ENCODE measurements around the gene C2orf72. TPM values are rescaled to one million over a fixed set of nuclear protein-coding genes. Genes with fewer than 3 reads are reported as not detected.

Gene C2orf72
- total and polyA plus RNA-seq, 10 of the 15 experiments (the other 5 are each of a cell fraction or from before 2014, with no cell fraction given): under 0.01 to 0.29 (median 0.10) TPM; not detected in 6

DNA sequence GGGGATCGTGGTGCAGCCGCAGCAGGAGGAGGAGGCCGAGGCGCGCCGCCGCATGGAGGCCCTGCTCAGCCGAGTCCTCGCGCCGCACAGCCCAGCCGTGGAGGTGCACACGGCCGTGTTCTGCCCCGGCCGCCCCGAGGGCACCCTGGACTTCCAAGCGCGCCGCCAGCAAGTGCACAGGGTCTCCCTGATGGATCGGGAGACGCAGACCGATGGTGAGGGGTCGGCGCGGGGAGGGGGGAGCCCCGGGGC is 46.5 kb upstream of the C2orf72 start (continued):
- TF ChIP-seq SMARCA5 (IDR thresholded peaks at IDR 0.05) (no peak), PKNOX1 (IDR thresholded peaks at IDR 0.05) (no peak)

- BruUV-seq (replicated peaks): no TSS peak
- RAD21 ChIA-PET (ENCODE audit: unreplicated experiment): no interaction called here
- CTCF ChIA-PET: interaction anchor here (0.6 to 2.8 kb wide), 4 partner anchors 44 to 167 kb away, joined by 3 to 8 read pairs (median 4); no protein-coding TSS in a partner anchor
- no peaks in the 10 kb centered on the region for H4K20me1 ChIP-seq (ENCODE audit: control insufficient read depth, insufficient read depth)
- no peak overlapping the region for H3K4me3 ChIP-seq
- POLR2A ChIA-PET: interaction anchor here (0.6 kb wide), 2 partner anchors 24 to 418 kb away, joined by 3 to 6 read pairs; no protein-coding TSS in a partner anchor
- no peaks in the 10 kb centered on the region for H3K36me3 ChIP-seq (ENCODE audit: control insufficient read depth in 2 of 2, insufficient read depth in 2 of 2, low read length in 1 of 2)
- peaks cover 5% of the 10 kb centered on the region for H3K4me1 ChIP-seq (ENCODE audit: control insufficient read depth, insufficient read depth, low read length)
- WGBS (ENCODE audit: insufficient coverage, insufficient replicate concordance, low lambda C conversion rate, missing lambda C conversion rate): 73% methylated on average over 6 of the region's 7 CpGs
- no peaks in the 10 kb centered on the region; a peak in 1 of 4 replicates for H3K27me3 ChIP-seq (replicated peaks in 1 of 2; ENCODE audit: control insufficient read depth in 2 of 2, insufficient read depth in 2 of 2, low read length in 1 of 2)
- no peak for TF ChIP-seq CREB1 (IDR thresholded peaks at IDR 0.05; ENCODE audit: low read depth)
- TF ChIP-seq CBX5 (IDR thresholded peaks at IDR 0.05; ENCODE audit: low read depth): no peak
- TF ChIP-seq EZH2 (IDR thresholded peaks at IDR 0.05; ENCODE audit: borderline replicate concordance, control insufficient read depth, low read depth, low read length): no peak
- no peak for FAIRE-seq
- intact Hi-C loops (cut with micrococcal nuclease; ENCODE audit: unreplicated experiment) (no loop called here), in situ Hi-C loops (cut with MboI) (no loop called here)
- no peak overlapping the region for H3K9ac ChIP-seq (ENCODE audit: control insufficient read depth, insufficient read depth, low read length)
- peaks cover 7% of the 10 kb centered on the region for H3K79me2 ChIP-seq (ENCODE audit: control insufficient read depth, insufficient read depth, low read length)
- no peak overlapping the region for H2AFZ ChIP-seq (ENCODE audit: control insufficient read depth, low read depth, low read length)
- no peak overlapping the region for H3K4me2 ChIP-seq (ENCODE audit: control insufficient read depth, insufficient read depth)
- no peaks in the 10 kb centered on the region; the same call in 2 of the 3 replicates for H3K9me3 ChIP-seq (replicated peaks; ENCODE audit: control insufficient read depth, insufficient read depth, low read length)
- DNase-seq (ENCODE audit: low read depth, low spot score): no peak
- no peak for ATAC-seq
- no peak overlapping the region for H3K27ac ChIP-seq (ENCODE audit: control insufficient read depth, insufficient read depth)
- SMC1A ChIA-PET (ENCODE audit: uncharacterized antibody, unreplicated experiment): interaction anchor here (0.9 to 1.4 kb wide), 4 partner anchors 49 to 143 kb away, joined by 3 read pairs; no protein-coding TSS in a partner anchor
These were observed 45.7 kb upstream of the C2orf72 start for GRCh38 chr2:230991598-230991997.

All from GM12878 (cell line).